ENCODE results near the gene NOL4L.

GRCh38 chr20:32411955-32412706 is 173.0 kb downstream of the NOL4L start:
- TF ChIP-seq EZH2 (IDR thresholded peaks at IDR 0.05; ENCODE audit: borderline replicate concordance) (no peak), CTCF (IDR thresholded peaks at IDR 0.05; ENCODE audit: poor library complexity) (no peak), EZH2phosphoT487 (IDR thresholded peaks at IDR 0.05; ENCODE audit: low read depth, severe bottlenecking, unreplicated experiment) (no peak)
